Measurements from ENCODE around the gene TAF5L.

Gene TAF5L

GRCh38 chr1:229625915-229626831 is at the start of gene TAF5L, which contains the start of gene URB2:
TAF5L (minus strand) TSS chr1:229626122; CDS start chr1:229614482, 11,640 bp downstream.
URB2 (plus strand) TSS chr1:229626247; CDS start chr1:229627634, 1,387 bp downstream.
- peak; percentile 97 for DNase-seq

- DNase-seq, result no peak
Observed at GRCh38 chr1:229675396-229675795, 49.5 kb upstream of the TAF5L start.

- DNase-seq, result no peak
Observed at GRCh38 chr1:229674042-229674441, 48.1 kb upstream of the TAF5L start.

- DNase-seq, result no peak
Observed at GRCh38 chr1:229672246-229672645, 46.3 kb upstream of the TAF5L start.

GRCh38 chr1:229671310-229671709 is 45.4 kb upstream of the TAF5L start:
- no peak for DNase-seq

GRCh38 chr1:229669333-229669732 is 43.4 kb upstream of the TAF5L start:
- DNase-seq, result no peak

GRCh38 chr1:229666585-229666984 is 40.7 kb upstream of the TAF5L start:
- no peak for DNase-seq

- no peak for DNase-seq
Observed at GRCh38 chr1:229665912-229666558, 40.1 kb upstream of the TAF5L start.

GRCh38 chr1:229664133-229664689 is 38.3 kb upstream of the TAF5L start:
- no peak for DNase-seq

GRCh38 chr1:229661897-229662296 is 36.0 kb upstream of the TAF5L start:
- DNase-seq, result no peak

- peak; percentile 66 for DNase-seq
Observed at GRCh38 chr1:229661022-229661877, 35.3 kb upstream of the TAF5L start.

- DNase-seq, result no peak
Observed at GRCh38 chr1:229657993-229658755, 32.3 kb upstream of the TAF5L start.

- no peak for DNase-seq
Observed at GRCh38 chr1:229655781-229656180, 29.9 kb upstream of the TAF5L start.

- DNase-seq, result no peak
Observed at GRCh38 chr1:229653420-229653819, 27.5 kb upstream of the TAF5L start.

GRCh38 chr1:229651546-229651945 is 25.6 kb upstream of the TAF5L start:
- DNase-seq, result no peak

GRCh38 chr1:229650045-229650444 is 24.1 kb upstream of the TAF5L start:
- DNase-seq, result no peak

- no peak for DNase-seq
Observed at GRCh38 chr1:229648406-229648805, 22.5 kb upstream of the TAF5L start.

- no peak for DNase-seq
Observed at GRCh38 chr1:229645324-229645993, 19.5 kb upstream of the TAF5L start.

GRCh38 chr1:229643996-229644745 is 18.2 kb upstream of the TAF5L start:
- DNase-seq, result no peak

GRCh38 chr1:229642970-229643369 is 17.0 kb upstream of the TAF5L start:
- no peak for DNase-seq

GRCh38 chr1:229642376-229642775 is 16.5 kb upstream of the TAF5L start:
- DNase-seq, result no peak

Data from RPMI8226 (cell line).